Panc1 (cell line): Measurements from ENCODE around the gene CEP192. TPM values are rescaled to one million over a fixed set of nuclear protein-coding genes. Genes with fewer than 3 reads are reported as not detected.

Experiments
- ATAC-seq: fragments of 200-7000 bp; cut with Tn5 transposase; 2 replicates; pipeline ENCODE4 v1.9.1; 2020; ENCODE audit warnings: mild to moderate bottlenecking, moderate library complexity
- BruUV-seq: library from RNA; stranded (reverse); fragments of 400-500 nt; replicated peaks from 2 replicates; lab custom pipeline; 2021; lab: Mats Ljungman, UMichigan
- CTCF ChIA-PET: fragments of 300-600 bp; sonication (Branson Sonifier 250); formaldehyde crosslinking; loops from one replicate; lab custom pipeline; 2022; ENCODE audit warnings: antibody characterized with exemption; lab: Charles Lee
- POLR2A ChIA-PET: fragments of 300-600 bp; sonication (Branson Sonifier 250); formaldehyde crosslinking; loops from one replicate; lab custom pipeline; 2022; ENCODE audit warnings: antibody characterized with exemption; lab: Charles Lee
- DNase-seq: peaks from one replicate; pipeline ENCODE4 v3.0.0-alpha.2; 2010; ENCODE audit warnings: low read depth, low spot score
- H3K27ac ChIP-seq: 2 replicates; pipeline ENCODE4 v1.5.1; 2011; ENCODE audit warnings: mild to moderate bottlenecking, low read length, inconsistent platforms
- H3K27me3 ChIP-seq: fragments of 200-500 bp; sonication (Bioruptor generic); 2 replicates; pipeline ENCODE4 v1.6.0; 2014; ENCODE audit warnings: low read length, inconsistent platforms; ENCODE audit not compliant: control insufficient read depth, insufficient read depth
- H3K36me3 ChIP-seq: fragments of 200-500 bp; sonication (Bioruptor generic); 2 replicates; pipeline ENCODE4 v1.5.1; 2014; ENCODE audit warnings: inconsistent platforms, mild to moderate bottlenecking, low read length, moderate library complexity; ENCODE audit not compliant: control insufficient read depth, insufficient read depth
- H3K4me1 ChIP-seq: 2 replicates; pipeline ENCODE4 v1.5.1; 2011; ENCODE audit warnings: inconsistent platforms, mild to moderate bottlenecking, low read length, moderate library complexity; ENCODE audit not compliant: control insufficient read depth, insufficient read depth
- H3K4me3 ChIP-seq, 2 experiments: 2 replicates each; pipeline ENCODE4 v1.5.1; 2011 to 2012; ENCODE audit warnings: low read depth in 2 of 2, low read length in 2 of 2, mild to moderate bottlenecking in 2 of 2, inconsistent platforms in 1 of 2, moderate library complexity in 1 of 2
- H3K9me3 ChIP-seq: fragments of 200-500 bp; sonication (Bioruptor generic); 2 replicates; pipeline ENCODE4 v1.5.1; 2014; ENCODE audit warnings: low read depth, mild to moderate bottlenecking, inconsistent platforms, low read length, moderate library complexity; ENCODE audit not compliant: control insufficient read depth, insufficient read depth
- POLR2AphosphoS5 ChIP-seq: IDR thresholded peaks from 2 replicates; pipeline ENCODE4 v1.6.1; 2012; ENCODE audit warnings: mild to moderate bottlenecking, low read depth, low read length, moderate library complexity
- REST ChIP-seq, 2 experiments: IDR thresholded peaks; 2 replicates each; pipeline ENCODE4 v1.6.1; 2011 to 2012; ENCODE audit warnings: low read depth in 2 of 2, control low read depth in 1 of 2, low read length in 1 of 2, mild to moderate bottlenecking in 1 of 2, moderate library complexity in 1 of 2; ENCODE audit not compliant: insufficient read depth in 1 of 2
- SIN3A ChIP-seq: IDR thresholded peaks from 2 replicates; pipeline ENCODE4 v1.6.1; 2012; ENCODE audit warnings: low read depth, mild to moderate bottlenecking, low read length, moderate library complexity, borderline replicate concordance; ENCODE audit not compliant: insufficient read depth
- TCF7L2 ChIP-seq: IDR thresholded peaks from 2 replicates; pipeline ENCODE4 v1.6.1; 2011; ENCODE audit warnings: mild to moderate bottlenecking, low read depth, low read length, inconsistent platforms
- in situ Hi-C: cut with HindIII; loops from 2 replicates; pipeline ENCODE4 v1.10.0; 2016; ENCODE audit warnings: low sequenced_read_pairs, low pct_unique_long_range_greater_than_20kb
- intact Hi-C: fragments of 100-400 bp; cut with micrococcal nuclease; formaldehyde crosslinking; loops from one replicate; pipeline ENCODE4 v1.10.0; 2022; ENCODE audit not compliant: unreplicated experiment
- total RNA-seq: library from RNA; stranded (reverse); gene quantifications from one replicate; pipeline ENCODE4 v1.2.1, GENCODE V29; 2021; ENCODE audit not compliant: unreplicated experiment
- TF ChIP-seq, protein P1 (sequence below): fragments of 450-650 bp; IDR thresholded peaks from 2 replicates; pipeline ENCODE4 v1.5.1; 2017; ENCODE audit warnings: mild to moderate bottlenecking

Gene CEP192
- total RNA-seq, 1 experiment from 2014 or later: 27.2 TPM

GRCh38 chr18:13086906-13087305 is 95.7 kb downstream of the CEP192 start:
- H3K27ac ChIP-seq: no peak overlapping the region
- no peak overlapping the region for H3K4me3 ChIP-seq
- ATAC-seq (no peak), DNase-seq (no peak)
- POLR2A ChIA-PET: no interaction called here
- TF ChIP-seq POLR2AphosphoS5 (no peak), TCF7L2 (no peak)
- H3K9me3 ChIP-seq: no peaks in the 10 kb centered on the region
- in situ Hi-C loops (no loop called here), intact Hi-C loops (no loop called here)
- no peaks in the 10 kb centered on the region for H3K27me3 ChIP-seq
- CTCF ChIA-PET: no interaction called here
- no TSS peak for BruUV-seq
- H3K4me1 ChIP-seq: no peaks in the 10 kb centered on the region
- peaks cover 5% of the 10 kb centered on the region for H3K36me3 ChIP-seq

- H3K4me1 ChIP-seq: no peaks in the 10 kb centered on the region
- H3K4me3 ChIP-seq: no peak overlapping the region
- in situ Hi-C loops (no loop called here), intact Hi-C loops (no loop called here)
- CTCF ChIA-PET: no interaction called here
- no TSS peak for BruUV-seq
- TF ChIP-seq REST (IDR thresholded peaks at IDR 0.05; ENCODE audit: insufficient read depth in 1 of 2, low read depth in 2 of 2, low read length in 1 of 2) (no peak), POLR2AphosphoS5 (no peak), SIN3A (no peak), TCF7L2 (no peak)
- TF ChIP-seq, protein P1, sequence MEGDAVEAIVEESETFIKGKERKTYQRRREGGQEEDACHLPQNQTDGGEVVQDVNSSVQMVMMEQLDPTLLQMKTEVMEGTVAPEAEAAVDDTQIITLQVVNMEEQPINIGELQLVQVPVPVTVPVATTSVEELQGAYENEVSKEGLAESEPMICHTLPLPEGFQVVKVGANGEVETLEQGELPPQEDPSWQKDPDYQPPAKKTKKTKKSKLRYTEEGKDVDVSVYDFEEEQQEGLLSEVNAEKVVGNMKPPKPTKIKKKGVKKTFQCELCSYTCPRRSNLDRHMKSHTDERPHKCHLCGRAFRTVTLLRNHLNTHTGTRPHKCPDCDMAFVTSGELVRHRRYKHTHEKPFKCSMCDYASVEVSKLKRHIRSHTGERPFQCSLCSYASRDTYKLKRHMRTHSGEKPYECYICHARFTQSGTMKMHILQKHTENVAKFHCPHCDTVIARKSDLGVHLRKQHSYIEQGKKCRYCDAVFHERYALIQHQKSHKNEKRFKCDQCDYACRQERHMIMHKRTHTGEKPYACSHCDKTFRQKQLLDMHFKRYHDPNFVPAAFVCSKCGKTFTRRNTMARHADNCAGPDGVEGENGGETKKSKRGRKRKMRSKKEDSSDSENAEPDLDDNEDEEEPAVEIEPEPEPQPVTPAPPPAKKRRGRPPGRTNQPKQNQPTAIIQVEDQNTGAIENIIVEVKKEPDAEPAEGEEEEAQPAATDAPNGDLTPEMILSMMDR: no peak
- H3K27me3 ChIP-seq: no peaks in the 10 kb centered on the region
- no peak overlapping the region for H3K27ac ChIP-seq
- H3K36me3 ChIP-seq: peaks cover 13% of the 10 kb centered on the region
- no peaks in the 10 kb centered on the region for H3K9me3 ChIP-seq
- DNase-seq: no peak
- POLR2A ChIA-PET: no interaction called here
- ATAC-seq: no peak
These were observed 104.3 kb downstream of the CEP192 start for GRCh38 chr18:13095466-13095865.

- intact Hi-C loops (no loop called here), in situ Hi-C loops (no loop called here)
- Histone ChIP-seq H3K4me3 (no peak overlapping the region), H3K27ac (no peak overlapping the region), H3K36me3 (peaks cover 14% of the 10 kb centered on the region), H3K4me1 (no peaks in the 10 kb centered on the region), H3K9me3 (no peaks in the 10 kb centered on the region), H3K27me3 (no peaks in the 10 kb centered on the region)
- ChIA-PET CTCF (no interaction called here), POLR2A (no interaction called here)
- BruUV-seq: no TSS peak
- no peak for ATAC-seq
- TF ChIP-seq TCF7L2: no peak
- TF ChIP-seq REST (IDR thresholded peaks at IDR 0.05; ENCODE audit: insufficient read depth in 1 of 2, low read depth in 2 of 2, low read length in 1 of 2): no peak
- TF ChIP-seq POLR2AphosphoS5: no peak
- no peak for TF ChIP-seq SIN3A
- TF ChIP-seq, protein P1: no peak
- no peak for DNase-seq
These were observed 105.1 kb downstream of the CEP192 start for GRCh38 chr18:13096232-13096631.
